Gastroesophageal sphincter (tissue), 3 donors: ENCODE results near the gene ITGB5.

Experiments used
- EP300 ChIP-seq: sonication (generic); formaldehyde crosslinking; IDR thresholded peaks from one replicate; pipeline ENCODE4 v1.6.1; 2017; ENCODE audit warnings: antibody characterized with exemption, mild to moderate bottlenecking
- POLR2A ChIP-seq, 2 donors: fragments of 450-650 bp; IDR thresholded peaks; one replicate each; pipeline ENCODE4 v1.6.1; 2017; ENCODE audit warnings: antibody characterized with exemption in 2 of 2, mild to moderate bottlenecking in 2 of 2, moderate library complexity in 1 of 2
- POLR2AphosphoS5 ChIP-seq: sonication (generic); formaldehyde crosslinking; IDR thresholded peaks from one replicate; pipeline ENCODE4 v1.6.1; 2017; ENCODE audit warnings: antibody characterized with exemption
- TF ChIP-seq, protein P1 (sequence below), 4 experiments: fragments of 200-600 bp in 2 of 4; fragments of 450-650 bp in 2 of 4; sonication (generic) in 1 of 4; IDR thresholded peaks; one replicate each; pipeline ENCODE4 v1.5.1; 2017 to 2019; ENCODE audit warnings: antibody characterized with exemption in 4 of 4, mild to moderate bottlenecking in 2 of 4, moderate library complexity in 2 of 4

DNA sequence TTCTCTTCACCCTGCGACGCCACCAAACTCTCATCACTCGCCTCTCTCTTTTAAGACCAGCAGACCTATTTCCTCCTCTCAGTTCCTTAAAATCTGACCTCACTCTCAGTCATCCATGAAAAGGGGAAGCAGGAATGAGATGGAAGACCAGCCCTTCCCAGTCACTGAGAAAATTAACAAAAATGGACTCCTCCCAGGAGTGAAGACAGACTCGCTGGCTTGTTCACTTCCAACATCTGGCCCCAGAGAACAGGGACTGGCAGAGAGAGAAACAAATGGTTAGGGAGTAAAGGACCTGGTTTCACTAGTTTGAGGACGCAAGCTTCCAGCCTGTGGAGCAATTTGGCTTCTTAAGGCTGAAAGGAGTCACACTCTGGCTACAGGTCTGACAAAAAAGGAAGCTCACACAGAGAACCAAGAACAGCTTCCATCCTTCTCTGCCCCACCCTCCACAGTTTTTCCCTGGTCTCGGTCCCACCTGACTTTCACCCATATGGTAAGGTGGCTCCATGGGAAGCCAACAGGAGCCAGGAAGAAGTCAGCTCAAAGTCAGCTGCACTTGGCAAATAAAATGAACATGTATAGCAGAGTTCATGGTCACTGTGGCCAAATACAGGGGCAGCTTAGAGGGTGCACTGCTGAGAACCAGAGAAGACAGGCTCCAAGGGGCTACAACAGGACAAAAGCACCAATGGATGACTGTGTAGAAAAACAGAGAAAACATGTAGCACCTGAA lies 57.2 kb downstream of the ITGB5 start:
- TF ChIP-seq, protein P1, sequence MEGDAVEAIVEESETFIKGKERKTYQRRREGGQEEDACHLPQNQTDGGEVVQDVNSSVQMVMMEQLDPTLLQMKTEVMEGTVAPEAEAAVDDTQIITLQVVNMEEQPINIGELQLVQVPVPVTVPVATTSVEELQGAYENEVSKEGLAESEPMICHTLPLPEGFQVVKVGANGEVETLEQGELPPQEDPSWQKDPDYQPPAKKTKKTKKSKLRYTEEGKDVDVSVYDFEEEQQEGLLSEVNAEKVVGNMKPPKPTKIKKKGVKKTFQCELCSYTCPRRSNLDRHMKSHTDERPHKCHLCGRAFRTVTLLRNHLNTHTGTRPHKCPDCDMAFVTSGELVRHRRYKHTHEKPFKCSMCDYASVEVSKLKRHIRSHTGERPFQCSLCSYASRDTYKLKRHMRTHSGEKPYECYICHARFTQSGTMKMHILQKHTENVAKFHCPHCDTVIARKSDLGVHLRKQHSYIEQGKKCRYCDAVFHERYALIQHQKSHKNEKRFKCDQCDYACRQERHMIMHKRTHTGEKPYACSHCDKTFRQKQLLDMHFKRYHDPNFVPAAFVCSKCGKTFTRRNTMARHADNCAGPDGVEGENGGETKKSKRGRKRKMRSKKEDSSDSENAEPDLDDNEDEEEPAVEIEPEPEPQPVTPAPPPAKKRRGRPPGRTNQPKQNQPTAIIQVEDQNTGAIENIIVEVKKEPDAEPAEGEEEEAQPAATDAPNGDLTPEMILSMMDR (IDR thresholded peaks at IDR 0.05): no peak
- TF ChIP-seq POLR2A (IDR thresholded peaks at IDR 0.05): no peak
- no peak for TF ChIP-seq EP300
- TF ChIP-seq POLR2AphosphoS5: no peak
